GM18870 (cell line): ENCODE results near the gene JAG1.

Experiments
- ATAC-seq: cut with Tn5 transposase; IDR thresholded peaks from one replicate; pipeline ENCODE4 v1.9.1; 2021; ENCODE audit warnings: moderate library complexity; ENCODE audit not compliant: unreplicated experiment

The JAG1 gene

GRCh38 chr20:10699941-10700340 lies 26.1 kb upstream of the JAG1 start:
- ATAC-seq, result no peak

GRCh38 chr20:10699489-10699888 lies 25.7 kb upstream of the JAG1 start:
- no peak for ATAC-seq

GRCh38 chr20:10696650-10697049 lies 22.9 kb upstream of the JAG1 start:
- no peak for ATAC-seq

- ATAC-seq, result no peak
These were observed 15.6 kb upstream of the JAG1 start for GRCh38 chr20:10689385-10689784.

- ATAC-seq, result no peak
These were observed 14.1 kb upstream of the JAG1 start for GRCh38 chr20:10687895-10688294.

- no peak for ATAC-seq
These were observed 12.7 kb upstream of the JAG1 start for GRCh38 chr20:10686356-10687133.

GRCh38 chr20:10683537-10683936 lies 9.7 kb upstream of the JAG1 start:
- ATAC-seq, result no peak

- ATAC-seq, result no peak
These were observed 9.1 kb upstream of the JAG1 start for GRCh38 chr20:10682939-10683338.

- no peak for ATAC-seq
These were observed 7.7 kb upstream of the JAG1 start for GRCh38 chr20:10681494-10681893.

GRCh38 chr20:10680571-10680970 lies 6.8 kb upstream of the JAG1 start:
- ATAC-seq, result no peak

- no peak for ATAC-seq
These were observed 5.5 kb upstream of the JAG1 start for GRCh38 chr20:10679269-10679668.

- no peak for ATAC-seq
These were observed 2.7 kb upstream of the JAG1 start for GRCh38 chr20:10676518-10676917.

- ATAC-seq, result no peak
These were observed 1.6 kb upstream of the JAG1 start for GRCh38 chr20:10675450-10675848.

GRCh38 chr20:10674684-10675449 lies 1.1 kb upstream of the JAG1 start:
- ATAC-seq, result peak; percentile 31

- no peak for ATAC-seq
These were observed 490 bp downstream of the JAG1 start for GRCh38 chr20:10673176-10673841.

- ATAC-seq, result no peak
These were observed 1.1 kb downstream of the JAG1 start for GRCh38 chr20:10672624-10673127.

GRCh38 chr20:10671919-10672623 lies 1.7 kb downstream of the JAG1 start:
- ATAC-seq, result no peak

- ATAC-seq, result peak; percentile 34
These were observed 2.4 kb downstream of the JAG1 start for GRCh38 chr20:10671221-10671918.

GRCh38 chr20:10670501-10671220 lies 3.1 kb downstream of the JAG1 start:
- peak; percentile 30 for ATAC-seq
